Endothelial cell of umbilical vein (primary cell): ENCODE measurements around the gene BIRC2.

ENCODE experiments used
- CTCF ChIP-seq, 2 donors: IDR thresholded peaks; 1 replicate in 1 of 2; 2 replicates in 1 of 2; pipeline ENCODE4 v1.5.1; 2011; ENCODE audit warnings: low read length in 2 of 2, mild to moderate bottlenecking in 2 of 2, moderate library complexity in 2 of 2, control low read depth in 1 of 2, inconsistent platforms in 1 of 2, low read depth in 1 of 2; ENCODE audit not compliant: insufficient read depth in 1 of 2; ENCODE audit errors: extremely low read depth in 1 of 2
- EZH2 ChIP-seq: IDR thresholded peaks from 2 replicates; pipeline ENCODE4 v1.6.1; 2012; ENCODE audit warnings: borderline replicate concordance, low read depth, mild to moderate bottlenecking, moderate library complexity, low read length, inconsistent platforms; ENCODE audit not compliant: severe bottlenecking
- POLR2A ChIP-seq: IDR thresholded peaks from 2 replicates; pipeline ENCODE4 v1.6.1; 2012; ENCODE audit warnings: low read depth, mild to moderate bottlenecking, control low read depth, low read length
- POLR2AphosphoS5 ChIP-seq: IDR thresholded peaks from 2 replicates; pipeline ENCODE4 v1.6.1; 2012; ENCODE audit warnings: low read depth, mild to moderate bottlenecking, control low read depth, low read length, moderate library complexity; ENCODE audit not compliant: insufficient read depth

GRCh38 chr11:102390667-102391465 is 43.9 kb downstream of the BIRC2 start:
- peak; percentile 83 to 88 for TF ChIP-seq CTCF (IDR thresholded peaks at IDR 0.05; ENCODE audit: extremely low read depth in 1 of 2, insufficient read depth in 1 of 2, low read depth in 1 of 2, low read length in 2 of 2)
- no peak for TF ChIP-seq POLR2A
- no peak for TF ChIP-seq POLR2AphosphoS5
- TF ChIP-seq EZH2: no peak
